ENCODE measurements around the gene LGALS3. TPM values are rescaled to one million over a fixed set of nuclear protein-coding genes. Genes with fewer than 3 reads are reported as not detected.
"Not testable (repeated sequence)": the region's sequence is repeated elsewhere in the genome, so short reads cannot be mapped to it uniquely, and the experiment has no call there.

The LGALS3 gene
- total RNA-seq: 100 to 1,000 TPM; 293 to 580 (median 571) TPM

DNA sequence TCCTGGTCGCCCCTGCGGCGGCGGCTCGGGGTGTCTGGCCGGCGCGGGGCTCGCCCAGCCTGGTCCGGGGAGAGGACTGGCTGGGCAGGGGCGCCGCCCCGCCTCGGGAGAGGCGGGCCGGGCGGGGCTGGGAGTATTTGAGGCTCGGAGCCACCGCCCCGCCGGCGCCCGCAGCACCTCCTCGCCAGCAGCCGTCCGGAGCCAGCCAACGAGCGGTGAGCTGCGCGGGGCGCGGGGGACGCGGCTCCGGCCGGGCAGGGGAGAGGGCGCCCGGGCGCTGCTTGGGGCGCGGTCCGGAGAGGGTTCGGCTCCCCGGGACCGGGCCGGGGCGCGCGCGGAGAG is at the start of gene LGALS3:
TSS of gene LGALS3 (plus strand) at position 167 of the 342 bp plus-strand sequence. CDS start 8,122 bp downstream, outside the sequence.
- TF ChIP-seq, protein P1, sequence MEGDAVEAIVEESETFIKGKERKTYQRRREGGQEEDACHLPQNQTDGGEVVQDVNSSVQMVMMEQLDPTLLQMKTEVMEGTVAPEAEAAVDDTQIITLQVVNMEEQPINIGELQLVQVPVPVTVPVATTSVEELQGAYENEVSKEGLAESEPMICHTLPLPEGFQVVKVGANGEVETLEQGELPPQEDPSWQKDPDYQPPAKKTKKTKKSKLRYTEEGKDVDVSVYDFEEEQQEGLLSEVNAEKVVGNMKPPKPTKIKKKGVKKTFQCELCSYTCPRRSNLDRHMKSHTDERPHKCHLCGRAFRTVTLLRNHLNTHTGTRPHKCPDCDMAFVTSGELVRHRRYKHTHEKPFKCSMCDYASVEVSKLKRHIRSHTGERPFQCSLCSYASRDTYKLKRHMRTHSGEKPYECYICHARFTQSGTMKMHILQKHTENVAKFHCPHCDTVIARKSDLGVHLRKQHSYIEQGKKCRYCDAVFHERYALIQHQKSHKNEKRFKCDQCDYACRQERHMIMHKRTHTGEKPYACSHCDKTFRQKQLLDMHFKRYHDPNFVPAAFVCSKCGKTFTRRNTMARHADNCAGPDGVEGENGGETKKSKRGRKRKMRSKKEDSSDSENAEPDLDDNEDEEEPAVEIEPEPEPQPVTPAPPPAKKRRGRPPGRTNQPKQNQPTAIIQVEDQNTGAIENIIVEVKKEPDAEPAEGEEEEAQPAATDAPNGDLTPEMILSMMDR (IDR thresholded peaks at IDR 0.05): no peak
- peak in 1 of 3 donors; percentile 85 for TF ChIP-seq POLR2AphosphoS5 (IDR thresholded peaks at IDR 0.05)
- H3K4me3 ChIP-seq: peak within 1 kb of the TSS; percentile 81 to 93 (median 93)
- H3K9me3 ChIP-seq: no peaks in the 10 kb centered on the region
- DNase-seq (ENCODE audit: low spot score in 2 of 2): peak; percentile 73 to 75
- H3K27ac ChIP-seq: peak within 1 kb of the TSS; percentile 99
- intact Hi-C loops (cut with DNase I; ENCODE audit: low total_unique reads): no loop called here
- peaks cover 0 to 16% of the 10 kb centered on the region in 2 donors for H3K4me1 ChIP-seq
- H3K36me3 ChIP-seq: no peaks in the 10 kb centered on the region
- no peaks in the 10 kb centered on the region for H3K27me3 ChIP-seq

DNA sequence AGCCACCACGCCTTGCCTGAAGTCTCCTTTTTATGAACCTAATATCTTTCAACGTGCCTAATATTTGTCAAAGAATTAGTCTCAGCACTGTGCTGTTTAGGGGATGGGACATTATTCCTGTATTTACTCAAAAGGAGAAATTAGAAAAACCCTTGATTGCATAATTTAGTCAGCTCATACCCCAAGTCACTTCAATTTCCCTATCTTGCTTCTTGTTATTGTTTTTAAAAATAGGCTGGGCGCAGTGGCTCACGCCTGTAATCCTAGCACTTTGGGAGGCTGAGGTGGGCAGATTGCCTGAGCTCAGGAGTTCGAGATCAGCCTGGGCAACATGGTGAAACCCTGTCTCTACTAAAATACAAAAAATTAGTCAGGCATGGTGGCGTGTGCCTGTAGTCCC is 49.1 kb upstream of the LGALS3 start:
- H3K4me3 ChIP-seq; intact Hi-C loops (cut with DNase I; ENCODE audit: low total_unique reads); H3K36me3 ChIP-seq; H3K27me3 ChIP-seq; DNase-seq (ENCODE audit: low spot score in 2 of 2); H3K4me1 ChIP-seq; H3K27ac ChIP-seq; H3K9me3 ChIP-seq: not testable (repeated sequence)

DNA sequence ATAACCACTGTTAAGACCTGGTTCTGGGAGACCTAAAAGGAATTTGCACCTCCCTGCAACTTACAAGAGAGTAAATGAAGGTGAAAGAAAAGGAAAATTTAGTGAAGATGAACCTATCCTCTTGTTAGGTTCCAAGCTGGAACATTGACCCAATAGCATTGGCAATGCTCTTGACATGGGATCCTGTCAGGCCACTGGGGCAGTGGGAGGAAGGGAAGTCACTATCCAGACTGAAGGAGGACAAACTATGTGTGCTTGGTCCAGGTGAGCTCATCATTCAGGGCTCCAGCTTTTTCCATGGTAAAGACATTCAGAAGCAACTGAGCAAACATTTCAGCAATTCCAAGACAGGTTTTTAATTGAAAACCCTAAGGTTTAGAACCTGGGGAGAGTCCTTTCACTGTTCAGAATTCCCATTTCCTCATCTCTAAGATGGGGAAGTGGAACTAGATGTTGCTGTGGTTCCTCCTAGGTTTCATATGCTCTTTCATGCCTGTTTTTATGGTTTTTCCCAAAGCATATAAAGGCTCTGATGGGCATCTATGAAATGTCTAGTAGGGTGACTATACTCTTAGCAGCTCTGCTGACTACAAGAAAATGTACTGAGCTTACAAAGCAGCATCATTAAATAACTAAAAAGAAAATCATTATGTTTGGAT is 44.5 kb upstream of the LGALS3 start:
- no peak for DNase-seq (ENCODE audit: low spot score in 2 of 2)
- TF ChIP-seq POLR2A (IDR thresholded peaks at IDR 0.05) (no peak), POLR2AphosphoS5 (IDR thresholded peaks at IDR 0.05) (no peak)
- TF ChIP-seq, protein P1 (IDR thresholded peaks at IDR 0.05): no peak
- intact Hi-C loops (cut with DNase I; ENCODE audit: low total_unique reads): no loop called here
- Histone ChIP-seq H3K27me3 (no peaks in the 10 kb centered on the region), H3K27ac (peak overlapping the region; percentile 27 to 68), H3K36me3 (no peaks in the 10 kb centered on the region), H3K4me1 (no peaks in the 10 kb centered on the region), H3K4me3 (no peak overlapping the region), H3K9me3 (no peaks in the 10 kb centered on the region)

DNA sequence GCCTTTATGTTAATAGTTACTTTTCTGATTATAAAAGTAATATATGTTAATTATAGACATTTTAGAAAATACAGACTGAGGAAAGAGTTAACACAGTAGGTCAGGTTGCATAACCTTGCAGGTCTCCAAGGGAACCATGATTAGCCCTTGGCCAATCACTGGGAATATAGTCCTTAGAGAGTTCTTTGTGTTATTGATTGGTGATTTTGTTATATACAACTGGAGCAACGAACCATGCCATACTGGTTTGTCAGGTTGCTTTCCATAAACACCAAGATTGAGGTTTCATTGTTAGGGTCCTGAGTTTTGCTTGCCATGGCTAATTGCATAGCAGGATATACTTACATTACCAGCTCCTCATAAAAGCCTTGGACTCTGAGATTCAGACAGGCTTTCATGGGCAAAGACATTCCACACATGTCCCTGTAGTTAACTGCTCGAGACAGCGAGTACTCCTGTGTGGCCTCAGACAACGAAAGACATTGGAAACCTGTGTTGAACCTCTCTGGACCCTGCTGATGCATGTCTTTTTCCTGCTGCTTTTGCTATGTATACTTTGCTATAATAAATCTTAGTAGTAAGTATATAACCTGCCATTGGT is 43.9 kb upstream of the LGALS3 start:
- no peak overlapping the region for H3K4me3 ChIP-seq
- H3K27ac ChIP-seq: peak overlapping the region; percentile 27 to 68
- no peaks in the 10 kb centered on the region for H3K27me3 ChIP-seq
- no peaks in the 10 kb centered on the region for H3K4me1 ChIP-seq
- H3K9me3 ChIP-seq: no peaks in the 10 kb centered on the region
- intact Hi-C loops (cut with DNase I; ENCODE audit: low total_unique reads): no loop called here
- peak in 1 of 2 donors; percentile 12 for DNase-seq (ENCODE audit: low spot score in 2 of 2)
- TF ChIP-seq POLR2A (IDR thresholded peaks at IDR 0.05) (no peak), POLR2AphosphoS5 (IDR thresholded peaks at IDR 0.05) (no peak)
- TF ChIP-seq, protein P1 (IDR thresholded peaks at IDR 0.05): no peak
- H3K36me3 ChIP-seq: no peaks in the 10 kb centered on the region

DNA sequence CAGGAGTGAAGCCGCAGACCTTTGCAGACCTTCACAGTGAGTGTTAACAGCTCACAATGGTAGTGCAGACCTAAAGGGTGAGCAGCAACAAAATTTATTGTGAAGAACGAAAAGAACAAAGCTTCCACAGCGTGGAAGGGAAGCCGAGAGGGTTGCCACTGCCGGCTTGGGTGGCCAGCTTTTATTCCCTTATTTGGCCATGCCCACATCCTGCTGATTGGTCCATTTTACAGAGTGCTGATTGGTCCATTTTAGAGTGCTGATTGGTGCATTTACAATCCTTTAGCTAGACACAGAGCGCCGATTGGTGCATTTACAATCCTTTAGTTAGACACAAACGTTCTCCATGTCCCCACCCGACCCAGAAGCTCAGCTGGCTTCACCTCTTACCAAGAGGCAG is 42.1 kb upstream of the LGALS3 start:
- Histone ChIP-seq H3K9me3 (no peaks in the 10 kb centered on the region), H3K4me1 (no peaks in the 10 kb centered on the region), H3K27me3 (no peaks in the 10 kb centered on the region), H3K36me3 (no peaks in the 10 kb centered on the region), H3K4me3 (no peak overlapping the region), H3K27ac (no peak overlapping the region)
- TF ChIP-seq, protein P1 (IDR thresholded peaks at IDR 0.05): no peak
- TF ChIP-seq POLR2A (IDR thresholded peaks at IDR 0.05) (no peak), POLR2AphosphoS5 (IDR thresholded peaks at IDR 0.05) (no peak)
- intact Hi-C loops (cut with DNase I; ENCODE audit: low total_unique reads): no loop called here
- peak in 1 of 2 donors; percentile 10 for DNase-seq (ENCODE audit: low spot score in 2 of 2)
